Adipocyte (in vitro differentiated cells): ENCODE measurements around the gene TTLL7.
"Not testable (repeated sequence)": the region's sequence is repeated elsewhere in the genome, so short reads cannot be mapped to it uniquely, and the experiment has no call there.

Experiments used
- DNase-seq: peaks from one replicate; pipeline ENCODE4 v3.0.0-alpha.2; 2015; ENCODE audit warnings: low read depth
- H3K27me3 ChIP-seq: replicated peaks from 2 replicates; pipeline ENCODE4 v1.7.0; 2013; ENCODE audit warnings: mild to moderate bottlenecking, low read length, moderate library complexity; ENCODE audit not compliant: control insufficient read depth, insufficient read depth
- H3K36me3 ChIP-seq: 2 replicates; pipeline ENCODE4 v1.7.0; 2013; ENCODE audit warnings: low read length, mild to moderate bottlenecking, moderate library complexity; ENCODE audit not compliant: control insufficient read depth, insufficient read depth, severe bottlenecking
- H3K4me1 ChIP-seq: 2 replicates; pipeline ENCODE4 v1.7.0; 2013; ENCODE audit warnings: mild to moderate bottlenecking, low read length, moderate library complexity; ENCODE audit not compliant: control insufficient read depth, insufficient read depth
- H3K4me3 ChIP-seq: 2 replicates; pipeline ENCODE4 v1.7.0; 2013; ENCODE audit warnings: mild to moderate bottlenecking, low read length, moderate library complexity
- H3K9ac ChIP-seq: 2 replicates; pipeline ENCODE4 v1.7.0; 2013; ENCODE audit warnings: mild to moderate bottlenecking, low read length, moderate library complexity
- H3K9me3 ChIP-seq: 2 replicates; pipeline ENCODE4 v1.7.0; 2013; ENCODE audit warnings: mild to moderate bottlenecking, low read length, moderate library complexity; ENCODE audit not compliant: control insufficient read depth

The TTLL7 gene

DNA sequence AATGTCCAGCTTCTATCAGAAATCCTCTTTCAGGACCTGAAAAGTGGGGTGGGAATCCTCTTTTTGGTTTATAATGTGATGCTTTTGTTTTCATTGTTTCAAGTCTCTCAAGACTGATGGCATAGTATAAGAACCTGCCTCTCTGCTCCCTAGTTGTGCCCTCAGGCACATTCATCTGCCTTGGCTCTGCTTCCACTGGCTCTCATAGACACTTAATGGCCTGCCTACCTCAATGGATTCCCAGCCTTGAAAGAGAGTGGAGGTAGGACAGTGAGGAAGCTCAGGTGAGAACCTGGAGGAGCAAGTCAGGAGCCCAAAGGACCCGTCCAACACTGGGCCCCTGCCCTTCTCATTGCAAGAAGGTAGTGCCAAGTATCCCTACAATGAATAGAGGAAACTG, 4.8 kb downstream of the TTLL7 start:
- no peak overlapping the region for H3K4me3 ChIP-seq
- H3K36me3 ChIP-seq, result no peaks in the 10 kb centered on the region
- no peaks in the 10 kb centered on the region for H3K9me3 ChIP-seq
- no peaks in the 10 kb centered on the region for H3K27me3 ChIP-seq
- no peak for DNase-seq
- H3K9ac ChIP-seq, result no peak overlapping the region
- no peaks in the 10 kb centered on the region for H3K4me1 ChIP-seq

DNA sequence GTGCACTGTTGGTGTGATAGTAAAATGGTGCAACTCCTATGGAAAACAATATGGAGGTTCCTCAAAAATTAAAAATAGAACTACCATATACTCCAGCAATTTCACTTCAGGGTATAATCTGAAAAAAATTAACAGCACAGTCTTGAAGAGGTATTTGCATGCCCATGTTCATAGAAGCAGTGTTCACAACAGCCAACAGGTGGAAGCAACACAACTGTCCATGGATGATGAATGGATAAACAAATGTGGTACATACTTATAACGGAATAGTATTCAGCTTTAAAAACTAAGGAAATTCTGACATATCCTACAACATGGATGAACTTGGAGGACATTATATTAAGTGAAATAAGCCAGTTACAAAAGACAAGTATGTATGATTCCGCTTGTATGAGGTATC, 8.2 kb downstream of the TTLL7 start:
- peaks cover 7% of the 10 kb centered on the region for H3K9me3 ChIP-seq
- no peak overlapping the region for H3K9ac ChIP-seq
- no peaks in the 10 kb centered on the region for H3K4me1 ChIP-seq
- H3K36me3 ChIP-seq, result no peaks in the 10 kb centered on the region
- no peaks in the 10 kb centered on the region for H3K27me3 ChIP-seq
- no peak overlapping the region for H3K4me3 ChIP-seq
- DNase-seq, result no peak

DNA sequence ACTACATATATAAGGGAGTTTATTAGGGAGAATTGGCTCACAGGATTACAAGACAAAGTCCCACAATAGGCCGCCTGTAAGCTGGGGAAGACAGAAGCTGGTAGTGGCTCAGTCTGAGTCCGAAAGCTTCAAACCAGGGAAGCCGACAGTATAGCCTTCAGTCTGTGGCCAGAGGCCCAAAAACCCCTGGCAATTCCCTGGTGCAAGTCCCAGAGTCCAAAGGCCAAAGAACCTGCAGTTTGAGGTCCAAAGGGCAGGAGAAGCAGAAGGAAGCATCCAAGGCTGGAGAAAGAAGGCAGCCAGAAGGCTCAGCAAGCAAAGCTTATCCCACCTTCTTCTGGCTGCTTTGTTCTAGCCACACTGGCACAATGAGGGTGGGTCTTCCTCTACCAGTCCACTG, 13.9 kb downstream of the TTLL7 start:
- Histone ChIP-seq H3K27me3 (no peaks in the 10 kb centered on the region), H3K9me3 (peaks cover 7% of the 10 kb centered on the region), H3K4me1 (no peaks in the 10 kb centered on the region), H3K36me3 (no peaks in the 10 kb centered on the region), H3K4me3 (no peak overlapping the region), H3K9ac (no peak overlapping the region)
- no peak for DNase-seq

DNA sequence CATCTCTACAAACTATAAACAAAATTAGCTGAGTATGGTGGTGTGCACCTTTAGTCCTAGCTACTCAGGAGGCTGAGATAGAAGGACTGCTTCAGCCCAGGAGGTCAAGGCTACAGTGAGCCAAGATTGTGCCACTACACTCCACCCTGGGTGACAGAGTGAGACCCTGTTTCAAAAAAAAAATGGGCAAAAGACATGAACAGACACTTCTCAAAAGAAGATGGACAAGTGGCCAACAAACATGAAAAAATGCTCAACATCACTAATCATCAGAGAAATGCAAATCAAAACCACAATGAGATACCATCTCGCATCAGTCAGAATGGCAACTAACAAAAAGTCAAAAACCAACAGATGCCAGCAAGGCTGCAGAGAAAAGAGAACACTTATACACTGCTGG, 15.0 kb downstream of the TTLL7 start:
- H3K27me3 ChIP-seq, H3K9ac ChIP-seq, DNase-seq, H3K9me3 ChIP-seq, H3K36me3 ChIP-seq, H3K4me1 ChIP-seq, H3K4me3 ChIP-seq: not testable (repeated sequence)

DNA sequence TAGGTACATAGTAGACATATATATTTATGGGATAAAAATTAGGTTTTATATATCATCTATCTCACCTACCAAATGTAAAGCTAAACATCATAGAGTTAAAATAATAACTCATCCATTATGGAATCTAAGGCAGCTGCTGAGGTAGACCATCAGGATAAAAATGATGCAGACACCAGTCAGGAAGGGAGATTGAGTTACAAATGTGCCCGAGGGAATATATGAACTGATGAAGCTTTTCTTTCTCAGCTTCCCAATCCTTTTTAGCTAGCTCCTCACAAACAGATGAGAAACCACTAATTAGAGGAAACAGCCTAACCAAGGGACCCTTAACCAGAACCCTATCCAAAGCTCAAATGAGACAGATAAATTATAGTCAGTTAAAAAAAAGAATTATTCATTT, 20.9 kb downstream of the TTLL7 start:
- Histone ChIP-seq H3K4me1 (no peaks in the 10 kb centered on the region), H3K36me3 (no peaks in the 10 kb centered on the region), H3K9ac (no peak overlapping the region), H3K9me3 (no peaks in the 10 kb centered on the region), H3K4me3 (no peak overlapping the region), H3K27me3 (no peaks in the 10 kb centered on the region)
- no peak for DNase-seq

DNA sequence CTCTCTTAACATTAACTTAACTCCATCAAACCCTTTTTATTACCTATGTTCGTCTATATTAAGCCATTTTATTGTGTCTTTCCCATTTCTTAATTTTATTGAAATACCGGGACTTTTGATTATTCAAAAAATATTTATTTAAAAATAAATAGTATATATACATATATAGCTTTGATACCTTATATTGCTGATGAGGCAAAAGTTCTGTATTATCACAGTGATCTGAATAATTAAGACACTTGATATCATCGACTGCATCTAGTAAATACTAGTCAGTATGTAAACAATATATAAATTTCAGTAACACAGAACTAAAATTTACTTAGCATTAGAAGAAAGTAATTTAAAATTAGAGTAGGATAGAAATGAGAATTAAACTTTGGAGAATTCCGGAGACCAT, 22.0 kb downstream of the TTLL7 start:
- Histone ChIP-seq H3K9ac (no peak overlapping the region), H3K36me3 (no peaks in the 10 kb centered on the region), H3K9me3 (no peaks in the 10 kb centered on the region), H3K4me1 (no peaks in the 10 kb centered on the region), H3K4me3 (no peak overlapping the region), H3K27me3 (no peaks in the 10 kb centered on the region)
- DNase-seq, result no peak

DNA sequence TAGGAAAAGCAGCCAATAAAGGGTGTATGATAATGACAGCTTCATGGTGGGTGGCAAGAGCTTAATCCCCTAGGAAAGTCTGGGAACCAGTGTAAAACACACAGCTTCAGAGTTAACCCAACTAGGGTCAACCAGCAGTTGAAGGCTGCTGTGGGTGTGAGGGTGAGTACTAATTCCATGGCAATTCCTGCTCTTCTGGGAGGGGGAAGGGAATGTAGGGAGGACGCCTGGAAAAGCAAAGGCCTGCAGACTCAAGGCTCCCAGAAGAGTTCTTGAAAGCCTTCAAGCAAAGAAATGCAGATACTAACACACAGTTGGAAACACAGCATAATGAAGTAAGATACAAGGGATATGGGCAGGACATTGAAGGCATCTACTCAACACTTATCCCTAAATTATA, 28.1 kb downstream of the TTLL7 start:
- DNase-seq, result no peak
- H3K27me3 ChIP-seq, result no peaks in the 10 kb centered on the region
- no peaks in the 10 kb centered on the region for H3K4me1 ChIP-seq
- H3K9ac ChIP-seq, result no peak overlapping the region
- H3K9me3 ChIP-seq, result no peaks in the 10 kb centered on the region
- H3K4me3 ChIP-seq, result no peak overlapping the region
- no peaks in the 10 kb centered on the region for H3K36me3 ChIP-seq

DNA sequence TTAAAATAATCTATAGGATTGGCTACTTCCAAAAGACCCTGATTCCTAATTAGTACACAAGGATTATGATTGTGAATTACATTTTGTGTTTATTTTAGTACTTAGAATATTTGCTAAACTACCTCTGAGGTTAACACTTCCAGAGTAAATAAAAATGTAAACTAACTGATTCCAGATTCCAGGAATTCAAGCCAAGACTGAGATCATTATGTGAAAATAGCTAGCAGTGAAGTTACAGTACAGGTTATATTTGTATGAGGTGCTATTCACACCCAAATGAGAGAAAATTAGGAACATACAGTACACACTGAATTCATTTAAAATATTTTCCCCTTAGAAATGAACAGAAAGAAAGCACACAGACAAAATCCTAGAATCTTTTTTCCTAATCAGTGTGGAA, 28.8 kb downstream of the TTLL7 start:
- H3K9me3 ChIP-seq, result no peaks in the 10 kb centered on the region
- no peaks in the 10 kb centered on the region for H3K4me1 ChIP-seq
- DNase-seq, result no peak
- no peak overlapping the region for H3K4me3 ChIP-seq
- no peaks in the 10 kb centered on the region for H3K36me3 ChIP-seq
- no peak overlapping the region for H3K9ac ChIP-seq
- H3K27me3 ChIP-seq, result no peaks in the 10 kb centered on the region

DNA sequence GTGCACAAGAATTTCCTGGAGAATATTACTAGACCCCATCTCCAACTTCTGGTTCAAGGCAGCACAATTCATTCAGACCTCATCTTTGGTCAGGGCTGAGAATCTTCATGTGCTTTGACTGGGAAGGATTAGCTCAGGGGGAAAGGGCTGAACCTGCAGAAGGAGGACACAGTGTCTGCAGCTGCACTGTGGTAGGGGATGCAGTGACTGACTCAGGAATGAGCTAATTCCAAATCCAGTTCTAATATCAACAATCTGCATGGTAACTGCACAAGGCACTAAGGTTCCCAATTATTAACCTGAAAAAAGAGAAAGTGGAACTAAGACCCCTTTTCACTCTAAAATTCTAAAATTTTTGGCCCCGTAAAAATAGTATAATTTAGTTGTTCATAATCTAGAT, 31.6 kb downstream of the TTLL7 start:
- H3K9me3 ChIP-seq, result no peaks in the 10 kb centered on the region
- no peak overlapping the region for H3K4me3 ChIP-seq
- no peaks in the 10 kb centered on the region for H3K36me3 ChIP-seq
- DNase-seq, result no peak
- no peak overlapping the region for H3K9ac ChIP-seq
- no peaks in the 10 kb centered on the region for H3K27me3 ChIP-seq
- no peaks in the 10 kb centered on the region for H3K4me1 ChIP-seq

DNA sequence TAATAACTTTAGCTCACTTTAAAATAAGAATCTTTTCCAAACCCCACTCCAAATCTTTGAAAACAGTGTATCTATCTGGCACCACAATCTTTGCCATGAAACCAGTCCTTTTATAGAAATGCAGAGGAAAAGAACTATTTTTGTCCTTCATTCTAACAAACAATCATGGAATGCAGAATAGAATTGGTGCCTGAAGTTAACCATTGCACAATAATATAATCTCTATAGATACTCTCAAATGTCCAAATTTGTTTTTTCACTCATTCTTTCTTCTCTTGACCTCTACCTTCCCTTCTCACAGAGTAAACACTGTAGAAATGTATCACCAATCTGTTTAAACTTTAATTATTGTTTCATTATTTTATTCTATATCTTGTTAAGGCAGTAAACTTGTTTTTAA, 34.8 kb downstream of the TTLL7 start:
- Histone ChIP-seq H3K9ac (no peak overlapping the region), H3K27me3 (no peaks in the 10 kb centered on the region), H3K9me3 (no peaks in the 10 kb centered on the region), H3K36me3 (no peaks in the 10 kb centered on the region), H3K4me1 (peaks cover 9% of the 10 kb centered on the region), H3K4me3 (no peak overlapping the region)
- peak; percentile 54 for DNase-seq

DNA sequence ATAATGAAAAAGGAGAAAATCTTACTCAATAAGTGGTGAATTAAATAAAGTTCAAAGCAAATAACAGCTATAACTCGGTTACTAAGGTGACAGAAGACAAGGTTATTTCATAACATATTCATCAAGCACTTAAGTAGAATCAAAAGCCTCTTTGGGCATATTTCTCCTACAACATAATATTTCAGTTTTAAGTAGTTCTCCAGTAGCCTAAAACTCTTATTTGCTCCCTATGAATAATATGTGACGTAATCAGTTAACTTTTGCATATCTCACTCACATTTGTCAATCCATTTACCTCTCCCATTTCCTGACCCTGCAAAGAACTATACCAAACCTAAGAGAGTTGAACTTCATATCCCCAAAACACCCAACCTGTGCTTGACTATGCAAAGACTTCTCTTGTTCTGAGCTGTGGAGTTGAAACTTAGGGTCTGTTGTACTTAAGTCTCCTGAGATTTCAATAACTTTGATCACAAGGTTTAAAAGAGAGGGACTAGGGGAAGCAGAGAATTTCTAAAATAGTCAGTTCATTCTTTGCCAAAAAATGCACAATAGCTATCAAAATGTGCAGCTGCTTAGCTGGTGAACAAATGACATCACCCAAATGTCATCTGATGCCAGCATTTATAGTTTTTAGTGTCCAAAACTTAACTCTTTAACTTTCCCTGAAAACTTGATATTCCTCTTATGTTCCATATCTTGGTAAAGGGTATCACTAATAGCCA, 37.2 kb downstream of the TTLL7 start:
- Histone ChIP-seq H3K36me3 (no peaks in the 10 kb centered on the region), H3K9ac (no peak overlapping the region), H3K27me3 (no peaks in the 10 kb centered on the region), H3K4me3 (no peak overlapping the region), H3K4me1 (peaks cover 9% of the 10 kb centered on the region), H3K9me3 (no peaks in the 10 kb centered on the region)
- DNase-seq, result peak; percentile 32

DNA sequence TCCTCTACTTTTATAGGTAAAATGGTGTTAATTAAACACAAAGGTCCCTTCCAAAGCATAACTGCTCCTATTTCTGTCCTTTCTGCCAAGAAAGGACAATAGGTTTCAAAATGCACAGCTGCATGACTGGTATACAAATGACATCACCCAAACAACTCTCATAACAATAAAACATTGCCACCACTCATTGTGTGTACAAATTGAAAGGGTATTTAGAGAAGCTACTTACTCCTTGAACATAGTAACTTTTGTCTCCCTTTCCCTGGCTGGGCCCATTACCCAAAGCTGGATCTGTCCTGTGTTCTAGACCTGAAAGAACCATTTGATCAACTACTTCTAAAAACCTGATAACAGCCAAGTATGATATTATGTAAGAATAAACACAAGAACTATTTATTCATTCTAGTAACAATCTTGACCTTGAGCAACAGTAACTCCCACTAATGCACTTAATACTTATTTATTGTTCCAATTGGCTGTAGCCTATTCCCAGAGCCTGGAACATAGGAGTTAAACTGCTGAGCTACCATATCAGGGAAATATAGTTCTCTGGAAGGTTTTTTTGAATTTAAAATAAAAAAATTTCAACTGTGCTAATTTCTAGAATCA, 38.2 kb downstream of the TTLL7 start:
- Histone ChIP-seq H3K4me3 (no peak overlapping the region), H3K36me3 (no peaks in the 10 kb centered on the region), H3K9me3 (no peaks in the 10 kb centered on the region), H3K4me1 (peaks cover 9% of the 10 kb centered on the region), H3K9ac (no peak overlapping the region), H3K27me3 (no peaks in the 10 kb centered on the region)
- no peak for DNase-seq
